GM23338 (cell line): ENCODE results near the gene MRPL28. TPM values are rescaled to one million over a fixed set of nuclear protein-coding genes. Genes with fewer than 3 reads are reported as not detected.

Experiments used
- ATAC-seq: fragments of 200-7000 bp; cut with Tn5 transposase; 3 replicates; pipeline ENCODE4 v1.9.1; 2020
- DNase-seq: peaks from one replicate; pipeline ENCODE4 v3.0.0-alpha.2; 2015; ENCODE audit warnings: low spot score
- H2AFZ ChIP-seq: fragments of 200-600 bp; sonication (generic); 2 replicates; pipeline ENCODE4 v1.8.0; 2016; ENCODE audit warnings: antibody characterized with exemption, mild to moderate bottlenecking, moderate library complexity
- H3F3A ChIP-seq: fragments of 200-600 bp; sonication (generic); replicated peaks from 2 replicates; pipeline ENCODE4 v1.8.0; 2017; ENCODE audit warnings: antibody characterized with exemption, mixed run types, low read depth
- H3K27ac ChIP-seq: fragments of 200-600 bp; sonication (generic); 2 replicates; pipeline ENCODE4 v1.6.1; 2016; ENCODE audit warnings: low read depth
- H3K27me3 ChIP-seq: fragments of 200-600 bp; sonication (generic); 2 replicates; pipeline ENCODE4 v1.8.0; 2016; ENCODE audit warnings: mild to moderate bottlenecking, mixed run types, moderate library complexity; ENCODE audit not compliant: insufficient read depth
- H3K36me3 ChIP-seq: fragments of 200-600 bp; sonication (generic); 2 replicates; pipeline ENCODE4 v1.8.0; 2016; ENCODE audit warnings: mild to moderate bottlenecking; ENCODE audit not compliant: insufficient read depth
- H3K4me1 ChIP-seq: fragments of 200-600 bp; sonication (generic); 2 replicates; pipeline ENCODE4 v1.8.0; 2016; ENCODE audit warnings: mild to moderate bottlenecking, moderate library complexity; ENCODE audit not compliant: insufficient read depth
- H3K4me2 ChIP-seq: fragments of 200-600 bp; sonication (generic); 2 replicates; pipeline ENCODE4 v1.7.1; 2017; ENCODE audit warnings: mixed run types
- H3K4me3 ChIP-seq: fragments of 200-600 bp; sonication (generic); 2 replicates; pipeline ENCODE4 v1.6.1; 2016; ENCODE audit warnings: mixed run types
- H3K79me2 ChIP-seq: fragments of 200-600 bp; sonication (generic); replicated peaks from 2 replicates; pipeline ENCODE4 v1.8.0; 2017; ENCODE audit warnings: mild to moderate bottlenecking; ENCODE audit not compliant: insufficient read depth
- H3K9me2 ChIP-seq: fragments of 200-600 bp; sonication (generic); 2 replicates; pipeline ENCODE4 v1.8.0; 2017; ENCODE audit not compliant: insufficient read depth
- H4K20me1 ChIP-seq: fragments of 200-600 bp; sonication (generic); replicated peaks from 2 replicates; pipeline ENCODE4 v1.8.0; 2017; ENCODE audit warnings: mild to moderate bottlenecking; ENCODE audit not compliant: insufficient read depth
- H3K27ac Mint-ChIP-seq: 2 replicates; pipeline ENCODE4 v1.8.0; 2020; ENCODE audit warnings: inconsistent platforms, mild to moderate bottlenecking, moderate library complexity, mixed read lengths
- H3K27me3 Mint-ChIP-seq: 3 replicates; pipeline ENCODE4 v1.8.0; 2022; ENCODE audit warnings: low read depth, mild to moderate bottlenecking, moderate library complexity, mixed read lengths, inconsistent platforms; ENCODE audit not compliant: insufficient read depth, poor library complexity
- H3K36me3 Mint-ChIP-seq: 3 replicates; pipeline ENCODE4 v1.8.0; 2021; ENCODE audit warnings: low read depth, mild to moderate bottlenecking, inconsistent platforms, moderate library complexity, mixed read lengths
- H3K4me1 Mint-ChIP-seq: 3 replicates; pipeline ENCODE4 v1.8.0; 2020; ENCODE audit warnings: mild to moderate bottlenecking, inconsistent platforms, mixed read lengths
- H3K4me3 Mint-ChIP-seq: 3 replicates; pipeline ENCODE4 v1.8.0; 2021; ENCODE audit warnings: moderate library complexity, mild to moderate bottlenecking, inconsistent platforms, mixed read lengths
- H3K9me3 Mint-ChIP-seq: 3 replicates; pipeline ENCODE4 v1.8.0; 2020; ENCODE audit warnings: moderate library complexity, mild to moderate bottlenecking, inconsistent platforms, mixed read lengths
- CREB1 ChIP-seq: fragments of 250-450 bp; sonication (Bioruptor Pico); IDR thresholded peaks from 2 replicates; pipeline ENCODE4 v1.5.0; 2020; ENCODE audit warnings: low read depth, mild to moderate bottlenecking, moderate library complexity
- EZH2phosphoT487 ChIP-seq: fragments of 200-600 bp; sonication (generic); IDR thresholded peaks from one replicate; pipeline ENCODE4 v1.8.1; 2018; ENCODE audit warnings: antibody characterized with exemption; ENCODE audit not compliant: unreplicated experiment
- NANOG ChIP-seq: IDR thresholded peaks from 2 replicates; pipeline ENCODE4 v1.6.1; 2016; ENCODE audit warnings: antibody characterized with exemption, borderline replicate concordance
- POLR2AphosphoS5 ChIP-seq: IDR thresholded peaks from 2 replicates; pipeline ENCODE4 v1.6.1; 2016; ENCODE audit warnings: antibody characterized with exemption, low read depth
- STAT1 ChIP-seq: IDR thresholded peaks from one replicate; pipeline ENCODE4 v1.6.1; 2016; ENCODE audit warnings: antibody characterized with exemption; ENCODE audit not compliant: unreplicated experiment
- ZNF114 ChIP-seq: fragments of 250-450 bp; sonication (Bioruptor Pico); IDR thresholded peaks from 2 replicates; pipeline ENCODE4 v1.5.0; 2020; ENCODE audit warnings: mild to moderate bottlenecking, moderate library complexity
- polyA plus RNA-seq: library from polyadenylated mRNA; unstranded; fragments of >200 nt; fragmentation: Nextera tagmentation; extraction: Ambion mirVana; gene quantifications from 2 replicates; pipeline ENCODE4 v1.2.1, GENCODE V29; 2016
- total RNA-seq: library from RNA; depleted of rRNA; stranded (reverse); fragments of >200 nt; shearing (Covaris generic); gene quantifications from 2 replicates; pipeline ENCODE4 v1.2.3, GENCODE V29; 2014
- TF ChIP-seq, protein P1 (sequence below): fragments of 250-450 bp; sonication (Bioruptor Pico); IDR thresholded peaks from 2 replicates; pipeline ENCODE4 v1.5.0; 2020; ENCODE audit warnings: mild to moderate bottlenecking, moderate library complexity
- TF ChIP-seq, protein P2 (sequence below), 2 experiments: fragments of 200-600 bp in 1 of 2; sonication (generic) in 1 of 2; conservative IDR thresholded peaks; 2 replicates each; pipeline versions ENCODE4 v1.5.1 to v1.6.1; 2016 to 2017; ENCODE audit warnings: antibody characterized with exemption in 2 of 2, low read depth in 2 of 2, mild to moderate bottlenecking in 2 of 2, moderate library complexity in 1 of 2

Gene MRPL28
- total and polyA plus RNA-seq, 2 experiments from 2014 or later: 135 to 169 TPM

DNA sequence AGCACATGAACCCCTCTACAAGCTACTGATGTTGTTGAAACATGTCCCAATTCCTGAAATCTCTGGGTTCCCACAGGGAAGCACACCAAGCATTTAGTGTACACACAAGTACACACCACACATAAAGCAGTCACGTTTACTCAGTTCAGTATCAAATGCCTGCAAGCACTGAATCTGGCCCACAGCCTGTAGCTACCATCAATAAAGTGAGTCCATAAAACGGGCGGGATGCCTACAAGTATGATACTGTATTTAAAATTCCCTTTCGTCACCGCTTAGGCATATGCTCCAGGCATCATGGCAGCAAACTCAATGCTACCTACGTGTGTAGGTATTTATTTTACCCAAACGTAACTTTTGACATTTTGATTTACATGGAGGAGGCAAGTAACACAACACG, 20.1 kb downstream of the MRPL28 start (continued):
- TF ChIP-seq, protein P1, sequence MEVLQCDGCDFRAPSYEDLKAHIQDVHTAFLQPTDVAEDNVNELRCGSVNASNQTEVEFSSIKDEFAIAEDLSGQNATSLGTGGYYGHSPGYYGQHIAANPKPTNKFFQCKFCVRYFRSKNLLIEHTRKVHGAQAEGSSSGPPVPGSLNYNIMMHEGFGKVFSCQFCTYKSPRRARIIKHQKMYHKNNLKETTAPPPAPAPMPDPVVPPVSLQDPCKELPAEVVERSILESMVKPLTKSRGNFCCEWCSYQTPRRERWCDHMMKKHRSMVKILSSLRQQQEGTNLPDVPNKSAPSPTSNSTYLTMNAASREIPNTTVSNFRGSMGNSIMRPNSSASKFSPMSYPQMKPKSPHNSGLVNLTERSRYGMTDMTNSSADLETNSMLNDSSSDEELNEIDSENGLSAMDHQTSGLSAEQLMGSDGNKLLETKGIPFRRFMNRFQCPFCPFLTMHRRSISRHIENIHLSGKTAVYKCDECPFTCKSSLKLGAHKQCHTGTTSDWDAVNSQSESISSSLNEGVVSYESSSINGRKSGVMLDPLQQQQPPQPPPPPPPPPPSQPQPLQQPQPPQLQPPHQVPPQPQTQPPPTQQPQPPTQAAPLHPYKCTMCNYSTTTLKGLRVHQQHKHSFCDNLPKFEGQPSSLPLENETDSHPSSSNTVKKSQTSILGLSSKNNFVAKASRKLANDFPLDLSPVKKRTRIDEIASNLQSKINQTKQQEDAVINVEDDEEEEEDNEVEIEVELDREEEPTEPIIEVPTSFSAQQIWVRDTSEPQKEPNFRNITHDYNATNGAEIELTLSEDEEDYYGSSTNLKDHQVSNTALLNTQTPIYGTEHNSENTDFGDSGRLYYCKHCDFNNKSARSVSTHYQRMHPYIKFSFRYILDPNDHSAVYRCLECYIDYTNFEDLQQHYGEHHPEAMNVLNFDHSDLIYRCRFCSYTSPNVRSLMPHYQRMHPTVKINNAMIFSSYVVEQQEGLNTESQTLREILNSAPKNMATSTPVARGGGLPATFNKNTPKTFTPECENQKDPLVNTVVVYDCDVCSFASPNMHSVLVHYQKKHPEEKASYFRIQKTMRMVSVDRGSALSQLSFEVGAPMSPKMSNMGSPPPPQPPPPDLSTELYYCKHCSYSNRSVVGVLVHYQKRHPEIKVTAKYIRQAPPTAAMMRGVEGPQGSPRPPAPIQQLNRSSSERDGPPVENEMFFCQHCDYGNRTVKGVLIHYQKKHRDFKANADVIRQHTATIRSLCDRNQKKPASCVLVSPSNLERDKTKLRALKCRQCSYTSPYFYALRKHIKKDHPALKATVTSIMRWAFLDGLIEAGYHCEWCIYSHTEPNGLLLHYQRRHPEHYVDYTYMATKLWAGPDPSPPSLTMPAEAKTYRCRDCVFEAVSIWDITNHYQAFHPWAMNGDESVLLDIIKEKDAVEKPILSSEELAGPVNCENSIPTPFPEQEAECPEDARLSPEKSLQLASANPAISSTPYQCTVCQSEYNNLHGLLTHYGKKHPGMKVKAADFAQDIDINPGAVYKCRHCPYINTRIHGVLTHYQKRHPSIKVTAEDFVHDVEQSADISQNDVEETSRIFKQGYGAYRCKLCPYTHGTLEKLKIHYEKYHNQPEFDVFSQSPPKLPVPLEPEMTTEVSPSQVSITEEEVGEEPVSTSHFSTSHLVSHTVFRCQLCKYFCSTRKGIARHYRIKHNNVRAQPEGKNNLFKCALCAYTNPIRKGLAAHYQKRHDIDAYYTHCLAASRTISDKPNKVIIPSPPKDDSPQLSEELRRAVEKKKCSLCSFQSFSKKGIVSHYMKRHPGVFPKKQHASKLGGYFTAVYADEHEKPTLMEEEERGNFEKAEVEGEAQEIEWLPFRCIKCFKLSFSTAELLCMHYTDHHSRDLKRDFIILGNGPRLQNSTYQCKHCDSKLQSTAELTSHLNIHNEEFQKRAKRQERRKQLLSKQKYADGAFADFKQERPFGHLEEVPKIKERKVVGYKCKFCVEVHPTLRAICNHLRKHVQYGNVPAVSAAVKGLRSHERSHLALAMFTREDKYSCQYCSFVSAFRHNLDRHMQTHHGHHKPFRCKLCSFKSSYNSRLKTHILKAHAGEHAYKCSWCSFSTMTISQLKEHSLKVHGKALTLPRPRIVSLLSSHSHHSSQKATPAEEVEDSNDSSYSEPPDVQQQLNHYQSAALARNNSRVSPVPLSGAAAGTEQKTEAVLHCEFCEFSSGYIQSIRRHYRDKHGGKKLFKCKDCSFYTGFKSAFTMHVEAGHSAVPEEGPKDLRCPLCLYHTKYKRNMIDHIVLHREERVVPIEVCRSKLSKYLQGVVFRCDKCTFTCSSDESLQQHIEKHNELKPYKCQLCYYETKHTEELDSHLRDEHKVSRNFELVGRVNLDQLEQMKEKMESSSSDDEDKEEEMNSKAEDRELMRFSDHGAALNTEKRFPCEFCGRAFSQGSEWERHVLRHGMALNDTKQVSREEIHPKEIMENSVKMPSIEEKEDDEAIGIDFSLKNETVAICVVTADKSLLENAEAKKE (CRISPR knock-in tag): no peak

GRCh38 chr16:349211-349610, 21.1 kb downstream of the MRPL28 start:
- H3K4me2 ChIP-seq: no peak overlapping the region
- no peak overlapping the region for H3K4me3 Mint-ChIP-seq
- H3K27me3 ChIP-seq: no peaks in the 10 kb centered on the region
- no peaks in the 10 kb centered on the region for H3K36me3 ChIP-seq
- peaks cover 6% of the 10 kb centered on the region; the same call in 1 of the 2 replicates for H3F3A ChIP-seq
- H2AFZ ChIP-seq: no peak overlapping the region
- no peak overlapping the region for H3K27ac ChIP-seq
- H4K20me1 ChIP-seq: peaks cover 41% of the 10 kb centered on the region
- H3K4me1 ChIP-seq: no peaks in the 10 kb centered on the region; the same call in 1 of the 2 replicates
- H3K27ac Mint-ChIP-seq: no peak overlapping the region
- ATAC-seq: no peak
- no peak for DNase-seq
- H3K4me3 ChIP-seq: no peak overlapping the region
- H3K9me2 ChIP-seq: no peaks in the 10 kb centered on the region
- peaks cover 77% of the 10 kb centered on the region for H3K79me2 ChIP-seq
- peaks cover 11% of the 10 kb centered on the region for H3K4me1 Mint-ChIP-seq
- no peaks in the 10 kb centered on the region for H3K9me3 Mint-ChIP-seq
- peaks cover 40% of the 10 kb centered on the region for H3K36me3 Mint-ChIP-seq
- peaks cover 3% of the 10 kb centered on the region for H3K27me3 Mint-ChIP-seq
- no peak for TF ChIP-seq POLR2AphosphoS5
- TF ChIP-seq, protein P1 (CRISPR knock-in tag): no peak
- no peak for TF ChIP-seq EZH2phosphoT487
- TF ChIP-seq CREB1 (CRISPR knock-in tag): no peak
- no peak for TF ChIP-seq NANOG
- no peak for TF ChIP-seq ZNF114 (CRISPR knock-in tag)
- TF ChIP-seq, protein P2, sequence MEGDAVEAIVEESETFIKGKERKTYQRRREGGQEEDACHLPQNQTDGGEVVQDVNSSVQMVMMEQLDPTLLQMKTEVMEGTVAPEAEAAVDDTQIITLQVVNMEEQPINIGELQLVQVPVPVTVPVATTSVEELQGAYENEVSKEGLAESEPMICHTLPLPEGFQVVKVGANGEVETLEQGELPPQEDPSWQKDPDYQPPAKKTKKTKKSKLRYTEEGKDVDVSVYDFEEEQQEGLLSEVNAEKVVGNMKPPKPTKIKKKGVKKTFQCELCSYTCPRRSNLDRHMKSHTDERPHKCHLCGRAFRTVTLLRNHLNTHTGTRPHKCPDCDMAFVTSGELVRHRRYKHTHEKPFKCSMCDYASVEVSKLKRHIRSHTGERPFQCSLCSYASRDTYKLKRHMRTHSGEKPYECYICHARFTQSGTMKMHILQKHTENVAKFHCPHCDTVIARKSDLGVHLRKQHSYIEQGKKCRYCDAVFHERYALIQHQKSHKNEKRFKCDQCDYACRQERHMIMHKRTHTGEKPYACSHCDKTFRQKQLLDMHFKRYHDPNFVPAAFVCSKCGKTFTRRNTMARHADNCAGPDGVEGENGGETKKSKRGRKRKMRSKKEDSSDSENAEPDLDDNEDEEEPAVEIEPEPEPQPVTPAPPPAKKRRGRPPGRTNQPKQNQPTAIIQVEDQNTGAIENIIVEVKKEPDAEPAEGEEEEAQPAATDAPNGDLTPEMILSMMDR (conservative IDR thresholded peaks at IDR 0.05; ENCODE audit: low read depth in 2 of 2): no peak
- TF ChIP-seq STAT1: no peak
